ENCODE results near the gene LINC00237. TPM values are rescaled to one million over a fixed set of nuclear protein-coding genes. Genes with fewer than 3 reads are reported as not detected.

LINC00237 gene
- total RNA-seq, 1 donor from 2014 or later, result not detected

- Histone ChIP-seq H3K36me3 (ENCODE audit: control insufficient read depth, insufficient read depth, low read length) (no peaks in the 10 kb centered on the region), H3K27me3 (ENCODE audit: control insufficient read depth, insufficient read depth, low read length) (no peaks in the 10 kb centered on the region), H3K4me3 (ENCODE audit: low read depth, low read length) (no peak overlapping the region)
- DNase-seq (ENCODE audit: low read depth) (no peak), FAIRE-seq (no peak)
- no peak for TF ChIP-seq CTCF (IDR thresholded peaks at IDR 0.05; ENCODE audit: insufficient read depth, low read length, severe bottlenecking)
These were observed 42.9 kb downstream of the LINC00237 start for GRCh38 chr20:21063276-21063675.

GRCh38 chr20:21053002-21053762 is 53.0 kb downstream of the LINC00237 start:
- H3K27me3 ChIP-seq (ENCODE audit: control insufficient read depth, insufficient read depth, low read length), result no peaks in the 10 kb centered on the region
- no peak overlapping the region for H3K4me3 ChIP-seq (ENCODE audit: low read depth, low read length)
- TF ChIP-seq CTCF (IDR thresholded peaks at IDR 0.05; ENCODE audit: insufficient read depth, low read length, severe bottlenecking), result no peak
- H3K36me3 ChIP-seq (ENCODE audit: control insufficient read depth, insufficient read depth, low read length), result no peaks in the 10 kb centered on the region
- FAIRE-seq (no peak), DNase-seq (ENCODE audit: low read depth) (no peak)

- no peak for TF ChIP-seq CTCF (IDR thresholded peaks at IDR 0.05; ENCODE audit: insufficient read depth, low read length, severe bottlenecking)
- DNase-seq (ENCODE audit: low read depth) (no peak), FAIRE-seq (no peak)
- Histone ChIP-seq H3K27me3 (ENCODE audit: control insufficient read depth, insufficient read depth, low read length) (no peaks in the 10 kb centered on the region), H3K36me3 (ENCODE audit: control insufficient read depth, insufficient read depth, low read length) (no peaks in the 10 kb centered on the region), H3K4me3 (ENCODE audit: low read depth, low read length) (no peak overlapping the region)
These were observed 53.5 kb downstream of the LINC00237 start for GRCh38 chr20:21052686-21053001.

GRCh38 chr20:21052241-21052640 is 53.9 kb downstream of the LINC00237 start:
- Histone ChIP-seq H3K36me3 (ENCODE audit: control insufficient read depth, insufficient read depth, low read length) (no peaks in the 10 kb centered on the region), H3K27me3 (ENCODE audit: control insufficient read depth, insufficient read depth, low read length) (no peaks in the 10 kb centered on the region), H3K4me3 (ENCODE audit: low read depth, low read length) (no peak overlapping the region)
- no peak for FAIRE-seq
- TF ChIP-seq CTCF (IDR thresholded peaks at IDR 0.05; ENCODE audit: insufficient read depth, low read length, severe bottlenecking), result no peak
- no peak for DNase-seq (ENCODE audit: low read depth)

GRCh38 chr20:21050710-21051109 is 55.4 kb downstream of the LINC00237 start:
- DNase-seq (ENCODE audit: low read depth) (no peak), FAIRE-seq (no peak)
- Histone ChIP-seq H3K27me3 (ENCODE audit: control insufficient read depth, insufficient read depth, low read length) (no peaks in the 10 kb centered on the region), H3K36me3 (ENCODE audit: control insufficient read depth, insufficient read depth, low read length) (no peaks in the 10 kb centered on the region), H3K4me3 (ENCODE audit: low read depth, low read length) (no peak overlapping the region)
- no peak for TF ChIP-seq CTCF (IDR thresholded peaks at IDR 0.05; ENCODE audit: insufficient read depth, low read length, severe bottlenecking)

GRCh38 chr20:21049305-21049828 is 56.8 kb downstream of the LINC00237 start:
- no peak for TF ChIP-seq CTCF (IDR thresholded peaks at IDR 0.05; ENCODE audit: insufficient read depth, low read length, severe bottlenecking)
- no peak for FAIRE-seq
- H3K4me3 ChIP-seq (ENCODE audit: low read depth, low read length), result no peak overlapping the region
- no peaks in the 10 kb centered on the region for H3K27me3 ChIP-seq (ENCODE audit: control insufficient read depth, insufficient read depth, low read length)
- no peaks in the 10 kb centered on the region for H3K36me3 ChIP-seq (ENCODE audit: control insufficient read depth, insufficient read depth, low read length)
- DNase-seq (ENCODE audit: low read depth), result no peak
